ENCODE results near the gene ENAH.

Gene ENAH

DNA sequence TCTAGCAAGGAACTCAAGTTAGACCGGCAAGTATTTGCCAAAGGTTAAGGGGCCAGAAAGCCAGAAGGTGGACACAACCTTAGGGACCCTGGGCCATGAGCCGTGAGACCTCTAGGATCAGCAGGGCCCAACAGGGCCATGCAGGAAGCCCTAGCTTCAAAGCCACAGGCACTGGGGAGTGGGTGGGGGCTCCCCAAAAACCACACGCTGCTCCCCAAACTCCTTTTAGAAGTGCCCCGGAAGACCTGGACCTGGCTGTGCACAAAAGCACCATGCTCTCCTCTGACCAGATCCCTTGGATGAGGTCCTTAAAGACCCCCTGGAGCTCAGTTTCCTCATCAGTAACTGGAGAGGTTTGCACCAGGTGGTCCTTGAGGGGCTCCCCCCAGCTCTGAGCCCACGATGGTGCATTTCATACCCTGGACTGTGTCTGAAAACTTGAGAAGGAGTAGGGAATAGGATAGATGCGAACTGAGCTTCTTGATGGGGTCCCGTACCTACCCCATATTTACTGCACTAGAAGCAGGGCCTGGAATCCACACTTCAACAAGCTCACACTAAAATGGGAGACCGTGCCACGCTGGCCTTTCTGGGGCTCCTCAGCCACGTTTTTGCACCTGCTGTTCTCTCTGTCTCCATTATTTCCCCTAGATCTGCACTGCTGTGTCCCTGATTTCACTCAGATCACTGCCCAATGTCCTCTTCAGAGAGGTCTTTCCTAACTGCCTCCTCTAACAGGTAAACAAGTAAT lies 184.5 kb downstream of the ENAH start:
- no peak for DNase-seq

DNA sequence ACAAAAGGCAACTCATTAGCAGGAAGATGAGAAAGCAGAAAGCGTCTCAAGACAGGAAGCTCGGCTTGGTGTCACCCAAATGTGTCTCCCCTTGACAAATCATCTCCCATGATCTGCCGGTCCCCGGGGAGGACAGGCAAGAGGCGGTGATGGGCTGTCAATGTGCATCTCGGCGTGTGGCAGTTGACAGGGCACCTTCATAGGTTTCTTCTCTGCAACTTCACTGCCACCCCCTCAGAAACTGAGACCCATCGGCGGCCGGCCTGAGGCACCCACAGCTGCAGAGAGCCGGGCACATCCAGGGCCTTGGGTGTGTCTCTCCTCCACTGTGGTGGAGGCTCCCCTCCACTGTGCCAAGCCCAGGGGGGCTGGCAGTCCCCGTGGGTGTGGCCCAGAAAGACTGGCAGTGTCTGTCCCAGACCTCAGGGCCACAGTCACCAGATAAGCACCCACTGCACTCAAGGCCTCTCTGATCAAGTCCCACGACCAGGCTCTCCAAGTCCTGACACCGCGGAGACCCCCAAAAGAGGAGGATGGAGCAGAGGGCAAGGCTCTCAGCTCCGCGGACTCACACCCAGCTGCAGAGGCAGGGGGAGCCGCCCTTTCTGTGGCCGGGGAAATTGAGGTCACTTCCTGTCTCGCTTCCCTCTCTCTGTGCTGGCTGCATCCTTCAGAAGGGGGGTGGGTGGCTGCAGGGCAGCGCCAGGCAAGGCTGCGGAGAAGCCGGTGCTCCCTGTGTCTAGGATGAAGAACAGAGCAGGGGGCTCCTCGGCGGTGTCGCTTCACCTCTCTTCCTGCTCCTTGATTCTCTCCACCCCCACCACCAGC lies 185.5 kb downstream of the ENAH start:
- no peak for DNase-seq

DNA sequence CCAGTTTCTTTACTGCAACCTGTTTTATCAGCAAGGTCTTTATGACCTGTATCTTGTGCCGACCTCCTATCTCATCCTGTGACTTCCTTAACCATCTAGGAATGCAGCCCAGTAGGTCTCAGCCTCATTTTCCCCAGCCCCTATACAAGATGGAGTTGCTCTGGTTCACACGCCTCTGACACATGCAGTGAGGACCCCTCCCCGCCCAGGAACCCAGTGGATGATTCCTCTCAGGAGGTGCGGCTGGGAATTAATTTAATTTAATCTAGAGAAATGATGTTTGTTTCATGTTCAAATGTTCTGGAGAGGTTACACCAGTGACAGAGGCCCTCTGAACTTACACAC lies 186.1 kb downstream of the ENAH start:
- DNase-seq: no peak

DNA sequence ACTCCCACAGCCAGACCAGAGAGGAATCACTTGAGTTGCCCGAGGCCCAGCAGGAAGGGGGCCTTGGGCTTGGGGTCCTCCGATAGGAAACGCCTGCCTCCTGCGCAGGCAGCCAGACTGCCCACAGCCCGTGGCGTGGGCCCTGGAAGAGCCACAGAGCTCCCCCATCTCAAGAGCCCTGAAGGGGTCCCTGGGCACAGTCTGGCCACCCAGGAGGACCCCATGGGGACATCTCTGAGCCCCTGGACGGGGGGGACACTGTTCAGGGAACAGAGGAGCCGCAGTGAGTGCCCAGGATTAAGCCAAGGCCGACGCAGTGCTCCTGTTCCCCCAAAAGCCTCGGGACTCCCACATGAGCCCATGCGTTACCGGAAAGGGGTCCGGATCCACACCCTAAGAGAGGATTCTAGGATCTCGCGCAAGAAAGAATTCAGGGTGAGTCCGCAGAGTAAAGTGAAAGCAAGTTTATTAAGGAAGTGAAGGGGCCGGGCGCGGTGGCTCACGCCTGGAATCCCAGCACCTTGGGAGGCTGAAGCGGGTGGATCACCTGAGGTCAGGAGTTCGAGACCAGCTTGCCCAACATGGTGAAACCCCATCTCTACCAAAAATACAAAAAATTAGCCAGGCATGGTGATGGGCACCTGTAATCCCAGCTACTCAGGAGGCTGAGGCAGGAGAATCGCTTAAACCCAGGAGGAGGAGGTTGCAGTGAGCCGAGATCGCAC lies 187.0 kb downstream of the ENAH start:
- DNase-seq: no peak

DNA sequence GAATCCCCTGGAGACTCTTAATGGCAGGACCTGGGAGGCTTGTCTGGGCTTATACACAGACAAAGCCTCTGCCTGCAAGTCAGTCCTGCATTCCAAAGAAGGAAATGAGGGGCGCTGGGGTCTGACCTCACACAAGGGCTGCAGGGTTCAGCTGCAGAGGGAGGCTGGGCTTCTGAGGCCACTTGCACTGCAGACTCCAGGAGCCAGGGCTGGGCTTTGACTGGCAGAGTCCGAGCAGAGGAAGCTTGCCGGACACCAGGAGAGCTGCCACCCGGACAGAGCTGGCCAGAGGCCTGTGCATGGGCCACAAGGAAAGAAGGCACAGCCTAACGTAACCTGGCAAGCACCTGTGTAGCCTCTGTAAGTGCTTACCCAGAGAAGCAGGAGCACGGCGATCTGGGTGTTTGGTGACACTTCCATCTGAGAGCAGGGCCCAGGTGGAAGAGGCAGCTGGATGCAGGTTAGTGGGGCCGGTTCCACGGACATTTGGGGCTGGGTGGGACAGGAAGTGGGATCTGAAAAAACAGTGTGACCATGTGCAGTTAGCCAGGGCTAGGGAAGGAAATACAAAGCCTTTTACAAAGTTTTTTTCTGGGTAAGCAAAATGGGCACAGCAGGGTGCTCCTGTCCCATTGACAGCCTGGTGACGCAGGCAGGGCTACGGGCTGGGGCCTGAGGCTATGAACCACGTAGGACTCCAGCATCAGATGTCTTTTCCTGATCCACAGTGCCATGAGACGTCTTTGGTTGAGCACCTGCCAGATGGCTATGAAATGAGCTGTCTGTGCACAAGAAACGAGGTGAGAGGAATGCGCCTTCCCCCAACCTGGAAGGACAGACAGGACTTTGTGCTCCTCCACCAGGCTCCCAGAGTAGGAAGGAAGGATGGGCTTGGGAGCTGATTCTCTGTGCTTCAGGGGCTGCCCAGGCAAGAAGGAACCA lies 187.8 kb downstream of the ENAH start:
- no peak for DNase-seq

DNA sequence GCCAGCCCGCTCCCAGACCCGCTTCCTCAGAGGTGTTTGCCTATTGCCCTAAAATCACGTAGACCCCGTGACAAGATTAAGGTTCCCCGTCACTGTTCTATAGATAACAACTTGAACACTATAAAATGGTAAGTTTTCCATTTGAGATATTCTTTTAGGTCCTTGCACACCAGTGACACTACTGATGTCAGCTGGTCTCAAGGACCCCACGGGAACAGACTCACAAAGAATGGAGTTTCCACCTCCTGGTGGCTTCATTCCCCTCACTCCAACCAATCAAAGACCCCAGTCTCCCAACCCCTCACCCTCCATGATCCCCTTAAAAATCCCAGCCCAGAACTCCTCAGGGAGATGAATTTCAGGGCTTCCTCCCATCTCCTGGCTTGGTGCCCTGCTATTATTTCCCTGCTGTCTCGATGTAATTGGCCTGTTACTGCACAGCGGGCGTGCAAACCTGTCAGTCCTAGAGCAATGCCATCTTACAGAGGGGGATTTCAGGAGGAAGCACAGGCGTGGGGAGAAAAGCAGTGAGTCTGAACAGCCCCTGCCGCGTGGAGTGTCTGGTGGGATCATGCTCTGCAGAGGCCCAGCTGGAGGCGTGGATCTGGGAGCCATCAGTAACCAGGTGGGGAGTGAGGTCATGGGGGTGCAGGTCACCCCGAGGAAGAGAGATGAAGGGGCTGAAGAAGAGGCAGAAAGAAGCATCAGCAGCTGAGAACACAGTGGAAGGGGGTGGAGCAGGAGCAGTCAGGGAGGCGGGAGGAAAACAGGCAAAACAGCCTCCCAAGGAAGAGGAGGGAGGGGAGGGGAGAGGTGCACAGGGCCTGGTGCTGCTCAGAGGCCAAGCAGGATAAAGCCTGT lies 190.0 kb downstream of the ENAH start:
- peak; percentile 55 for DNase-seq

DNA sequence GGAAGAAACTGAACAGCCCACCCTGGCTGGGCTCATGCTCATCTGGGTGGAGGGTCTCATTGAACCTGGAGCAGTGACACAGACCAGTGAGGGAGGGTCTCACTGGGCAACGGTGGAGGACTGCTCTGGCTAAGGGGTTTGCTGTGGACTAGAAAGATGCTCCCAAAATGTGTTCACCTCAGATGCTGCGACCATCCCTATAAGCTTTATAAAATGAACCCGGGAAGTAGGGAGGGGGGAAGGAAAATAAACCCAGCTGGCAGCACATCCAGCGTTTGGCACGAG lies 190.6 kb downstream of the ENAH start:
- peak; percentile 48 for DNase-seq

DNA sequence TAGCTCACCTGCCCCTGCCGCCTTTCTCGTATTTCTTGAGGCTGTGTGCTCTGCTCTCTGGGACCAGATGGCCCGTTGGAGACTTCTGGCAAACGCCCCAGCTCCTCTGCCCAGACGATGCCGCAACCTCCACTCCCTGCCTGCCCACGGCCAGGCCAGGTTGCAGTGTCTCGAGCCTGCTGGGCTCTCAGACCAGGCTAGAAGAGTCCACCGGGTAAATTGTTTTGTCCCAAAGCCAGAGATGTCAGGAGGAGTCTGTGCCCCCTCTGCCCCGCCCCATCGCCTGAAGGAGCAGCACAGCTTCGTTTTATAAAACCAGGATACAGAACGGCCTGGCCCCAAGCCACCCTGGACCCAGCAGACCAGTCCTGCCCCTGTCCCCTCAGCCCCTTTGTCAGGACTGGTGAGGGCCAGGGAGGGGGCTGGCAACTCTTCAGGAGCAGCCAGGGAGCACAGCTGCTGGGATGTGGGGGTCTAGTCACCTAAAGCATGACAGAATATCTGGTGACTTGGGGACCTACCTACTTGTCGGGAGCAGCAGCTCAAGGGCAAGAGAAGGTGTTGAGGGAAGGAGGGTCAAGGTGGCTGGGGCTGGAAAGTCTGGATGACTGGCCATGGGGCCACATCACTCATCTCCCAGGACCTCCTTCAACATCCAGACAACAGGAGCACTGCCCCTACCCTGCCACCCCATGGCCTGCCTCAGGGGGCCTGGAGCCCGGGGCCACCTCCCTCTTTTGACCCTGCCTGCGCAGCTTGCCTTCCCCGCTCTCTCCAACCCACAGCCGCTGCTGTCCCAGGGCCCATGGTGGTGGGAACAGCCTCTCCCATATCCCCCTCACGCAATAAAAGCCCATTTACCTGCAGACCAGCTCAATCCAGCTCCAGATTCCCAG lies 191.1 kb downstream of the ENAH start:
- DNase-seq: peak; percentile 74

DNA sequence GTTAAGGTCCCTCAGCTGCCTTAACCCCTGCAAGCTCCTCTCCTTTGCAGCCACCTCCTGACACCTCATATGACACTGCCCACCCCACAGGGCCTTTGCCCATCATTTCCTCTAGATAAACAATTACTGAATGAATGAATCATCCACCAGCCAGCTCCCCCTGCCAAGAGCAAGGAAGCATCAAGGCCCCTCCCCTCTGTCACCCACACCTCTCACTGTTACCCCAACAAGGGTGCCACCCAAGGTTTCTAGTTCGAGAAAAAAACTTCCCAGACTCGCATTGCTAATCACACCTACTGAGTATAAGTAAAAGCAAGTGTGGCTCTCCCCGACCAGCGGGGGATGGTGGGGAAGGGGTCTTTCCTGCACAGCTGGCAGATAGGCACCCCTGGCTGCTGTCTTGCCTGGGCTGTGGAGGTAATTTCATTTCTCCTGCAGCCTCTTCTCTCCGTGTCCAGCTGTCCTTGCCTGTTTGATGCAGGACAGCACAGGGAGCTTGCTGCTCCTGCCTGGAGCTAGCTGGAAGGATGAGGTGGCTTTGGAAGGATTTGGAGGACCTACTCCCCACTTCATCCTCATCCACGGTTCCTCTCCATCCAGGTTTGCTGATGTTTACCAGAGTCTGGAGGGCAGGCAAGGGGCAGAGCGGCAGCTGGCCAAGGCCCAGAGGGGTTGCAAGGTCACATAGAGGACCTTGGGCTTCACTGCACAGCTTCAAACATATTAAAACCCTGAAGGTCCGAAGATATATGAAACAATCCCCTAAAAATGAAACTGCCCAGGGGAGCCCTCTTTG lies 192.0 kb downstream of the ENAH start:
- no peak for DNase-seq

DNA sequence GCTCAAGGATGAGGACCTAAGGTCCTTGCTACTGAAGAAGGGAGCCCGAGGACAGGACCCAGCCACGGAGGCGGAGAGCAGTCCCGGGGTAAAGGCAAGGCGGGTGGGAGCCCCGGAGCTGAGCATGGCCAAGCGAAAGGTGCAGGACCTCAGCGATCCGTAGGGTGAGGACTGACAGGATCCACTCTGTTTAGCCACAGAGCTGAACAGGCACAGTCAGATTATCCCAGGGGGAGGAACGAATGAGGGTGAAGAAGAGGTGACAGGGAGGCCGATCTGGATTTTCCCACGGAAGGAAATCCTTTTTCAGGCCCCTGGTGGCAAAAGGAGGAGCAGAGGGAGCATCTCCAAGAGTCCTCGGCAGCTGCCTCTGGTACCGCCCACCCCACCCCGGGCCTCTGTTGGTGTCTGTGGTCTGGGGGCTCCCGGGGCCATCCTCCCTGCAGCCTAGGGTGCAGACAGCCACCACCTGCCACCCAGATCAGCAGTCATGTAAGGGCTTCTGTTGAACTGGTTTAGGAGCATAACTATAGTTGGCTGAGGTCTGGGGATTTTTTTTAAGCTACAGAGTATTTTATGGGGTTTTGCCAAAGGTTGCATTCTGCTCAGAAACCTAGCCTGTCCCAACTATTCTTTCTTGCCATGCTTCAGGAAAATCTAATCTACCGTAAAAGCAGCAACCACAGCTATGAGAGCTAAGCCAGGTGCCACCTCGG lies 192.7 kb downstream of the ENAH start:
- DNase-seq: no peak

DNA sequence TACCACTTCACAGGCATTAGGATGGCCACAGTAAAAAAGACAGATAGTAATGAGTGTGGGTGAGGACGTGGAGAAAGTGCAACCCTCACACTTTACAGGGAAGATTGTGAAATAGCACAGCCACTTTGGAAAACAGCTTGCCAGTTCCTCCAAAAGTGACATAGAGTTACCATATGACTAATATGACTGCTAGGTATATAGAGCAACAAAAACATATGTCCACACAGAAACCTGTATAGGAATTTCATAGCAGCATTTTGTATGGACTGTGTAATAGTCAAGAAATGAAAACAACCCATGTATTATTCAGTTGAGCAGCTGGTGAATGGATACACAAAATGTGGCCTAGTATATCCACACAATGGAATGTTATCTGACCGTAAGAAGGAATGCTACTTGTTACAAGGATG lies 194.7 kb downstream of the ENAH start:
- no peak for DNase-seq

DNA sequence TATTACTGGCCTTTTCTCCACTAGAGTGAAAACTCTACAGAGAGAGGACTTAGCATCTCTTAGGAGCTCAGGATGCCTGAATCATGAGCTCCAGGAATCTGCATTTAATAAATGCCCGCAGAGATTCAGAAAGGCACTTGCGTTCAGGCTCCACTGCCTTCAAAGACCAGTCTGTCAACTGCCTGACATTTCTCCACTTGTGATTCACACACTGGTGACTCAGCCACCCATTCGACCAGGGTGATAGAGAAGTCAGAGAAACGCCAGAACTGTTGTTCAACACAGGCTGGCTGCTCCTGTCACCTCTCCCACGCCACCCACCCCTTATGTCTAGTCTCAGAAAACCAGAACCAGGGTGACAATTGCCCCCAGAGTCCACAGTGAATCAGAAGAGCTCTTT lies 198.2 kb downstream of the ENAH start:
- DNase-seq: no peak

DNA sequence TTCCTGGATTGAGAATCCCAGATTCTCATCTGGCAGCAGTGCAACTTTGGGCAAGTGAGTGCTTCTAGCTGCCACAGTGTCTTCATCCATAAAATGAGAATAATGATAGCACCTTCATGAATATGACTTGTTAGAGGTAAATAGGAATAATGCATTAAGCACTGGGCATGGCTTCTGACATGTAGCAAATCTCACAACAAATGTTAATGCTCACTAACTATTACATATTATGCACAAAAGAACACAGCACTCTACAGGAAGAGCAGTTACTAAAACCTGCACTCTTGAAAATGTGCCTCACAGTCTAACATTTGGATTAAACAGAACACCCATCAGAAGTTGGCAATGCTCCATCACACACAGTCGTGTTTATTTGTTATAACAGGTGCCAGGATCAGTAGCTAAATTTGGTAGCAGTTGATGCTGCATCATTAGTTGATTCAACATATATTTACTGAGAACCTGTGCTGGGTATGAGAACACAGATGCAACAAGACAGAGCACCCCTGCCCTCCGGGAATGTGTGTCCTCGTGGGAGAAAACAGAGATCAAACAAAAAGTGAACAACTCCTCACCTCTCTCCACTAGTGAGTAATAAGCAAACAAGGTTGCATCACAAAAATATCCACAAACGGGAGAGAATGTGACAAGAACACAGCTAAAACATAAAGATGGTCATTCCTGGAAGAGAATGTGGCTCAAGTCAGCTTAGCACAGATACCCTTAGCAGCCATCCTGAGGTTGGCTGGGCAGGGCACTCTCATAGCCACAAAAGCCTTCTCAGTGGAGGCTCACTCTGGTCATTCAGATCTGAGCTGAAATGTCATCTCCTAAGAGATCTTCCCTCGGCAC lies 198.9 kb downstream of the ENAH start:
- no peak for DNase-seq

DNA sequence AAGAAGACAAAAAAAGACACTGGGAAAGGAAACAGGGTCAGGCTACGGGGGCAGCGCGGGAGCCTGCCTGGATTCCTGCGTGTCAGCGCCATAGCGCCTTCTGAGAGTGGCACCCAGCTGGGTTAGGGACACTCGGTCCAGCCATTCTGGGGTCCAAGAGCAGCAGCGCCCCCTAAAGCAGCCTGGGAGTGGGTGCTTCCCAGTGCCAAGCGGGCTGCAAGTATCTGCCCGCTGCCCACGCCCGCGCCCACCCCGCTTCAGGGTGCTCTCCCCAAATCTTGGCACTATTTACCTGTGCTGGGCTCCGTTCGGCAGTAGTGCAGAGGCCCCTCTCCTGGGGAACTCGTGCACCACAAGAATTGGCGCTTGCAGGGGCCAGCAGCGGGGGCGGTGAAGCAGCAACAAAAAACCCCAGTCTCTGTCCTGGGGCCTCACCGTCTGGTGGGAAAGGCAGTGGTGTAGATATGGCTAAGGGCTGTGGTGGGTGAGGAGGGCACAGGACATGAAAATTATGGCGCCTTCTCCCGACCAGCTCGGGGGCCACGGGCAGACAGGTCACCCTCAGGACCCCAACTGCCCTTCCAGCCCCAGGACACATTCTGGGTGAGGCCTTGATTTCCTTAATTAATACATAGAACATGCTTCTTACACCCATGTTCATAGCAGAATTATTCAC lies 200.9 kb downstream of the ENAH start:
- DNase-seq: no peak

DNA sequence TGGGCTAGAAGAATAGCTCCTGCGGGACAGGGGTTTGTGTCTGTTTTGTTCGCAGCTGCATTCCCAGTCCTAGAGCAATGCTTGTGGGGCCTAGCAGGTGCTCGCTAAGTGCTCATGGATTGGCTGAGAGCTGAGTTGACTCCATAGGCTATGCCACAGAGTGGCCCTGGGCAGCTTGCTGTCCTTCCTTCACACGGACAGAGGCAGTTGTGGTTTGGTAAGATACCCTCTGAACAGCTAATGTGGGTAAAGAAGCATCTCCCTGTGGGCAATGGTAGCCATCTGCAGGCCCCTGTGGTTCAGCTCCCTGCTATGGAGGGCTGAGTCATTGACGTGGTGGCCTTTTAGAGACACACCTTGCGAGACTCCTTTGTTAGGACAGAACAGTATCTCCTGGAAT lies 201.6 kb downstream of the ENAH start:
- no peak for DNase-seq

DNA sequence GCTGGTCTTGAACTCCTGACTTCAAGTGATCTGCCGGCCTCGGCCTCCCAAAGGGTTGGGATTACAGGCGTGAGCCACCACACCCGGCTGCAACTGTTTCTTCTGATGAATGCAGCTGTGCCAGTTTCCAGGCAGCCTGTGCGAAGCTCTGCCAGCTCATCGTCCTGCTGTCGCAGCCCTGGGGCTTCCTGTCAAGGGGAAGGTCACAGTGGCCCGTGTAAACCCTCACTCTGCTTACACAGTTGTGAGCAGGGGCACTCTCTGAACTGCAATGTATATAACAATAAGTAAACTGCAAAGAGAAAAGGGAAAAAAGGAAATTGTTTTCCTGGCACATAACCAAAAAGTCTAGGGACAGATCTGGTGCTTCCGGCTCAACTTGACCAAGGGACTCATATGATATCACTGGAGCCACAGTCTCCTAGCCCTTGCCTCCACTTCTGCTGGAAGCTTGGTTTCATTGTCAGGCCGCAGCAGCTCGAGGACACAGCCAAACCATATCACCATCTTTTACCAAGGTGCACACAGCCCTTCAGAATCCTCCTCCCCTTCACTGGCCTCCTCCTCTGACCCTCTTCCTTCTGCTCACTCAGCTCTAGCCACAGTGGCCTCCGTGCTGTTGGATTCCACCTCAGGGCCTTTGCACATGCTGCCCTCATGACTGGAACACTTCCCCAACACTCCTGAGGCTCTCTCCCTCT lies 202.3 kb downstream of the ENAH start:
- no peak for DNase-seq

DNA sequence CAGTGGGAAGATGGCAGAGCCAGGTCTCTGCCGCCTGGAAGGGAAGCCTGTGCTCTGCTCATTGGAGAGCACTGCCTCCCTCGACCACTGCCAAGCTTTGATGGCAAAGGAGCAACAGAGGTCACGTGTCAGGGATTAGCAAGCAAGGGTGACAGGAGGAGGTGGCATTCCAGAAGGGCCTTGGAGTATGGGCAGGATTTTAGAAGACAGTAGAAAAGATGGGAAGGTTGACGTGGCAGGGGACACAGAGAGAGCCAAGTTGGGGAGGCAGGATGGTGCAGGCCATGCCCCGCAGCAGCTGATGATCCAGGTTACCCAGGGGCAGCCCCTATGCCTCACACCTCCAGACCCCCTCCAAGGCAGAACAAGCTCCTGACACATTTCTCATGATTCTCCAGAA lies 203.1 kb downstream of the ENAH start:
- no peak for DNase-seq

Measured in DMS 273 treated with DMSO at 0.1 percent for 48 hours (cell line).